SK-N-SH (cell line): ENCODE data around the gene KRT4. TPM values are rescaled to one million over a fixed set of nuclear protein-coding genes. Genes with fewer than 3 reads are reported as not detected.

Source experiments
- CTCF ChIA-PET: fragments of 300-600, 350-600 bp; formaldehyde crosslinking; extraction: SDS; loops from one replicate; lab custom pipeline; 2021; lab: Yijun Ruan, JAX
- POLR2A ChIA-PET: fragments of 350-600 bp; sonication (Branson Sonifier 250); formaldehyde crosslinking; extraction: SDS; loops from one replicate; lab custom pipeline; 2020; ENCODE audit warnings: antibody characterized with exemption, inconsistent platforms; lab: Yijun Ruan, JAX
- DNase-seq: peaks from one replicate; pipeline ENCODE4 v3.0.0; 2012
- H2AFZ ChIP-seq: fragments of 200-600 bp; sonication (generic); 2 replicates; pipeline ENCODE4 v1.8.1; 2016; ENCODE audit warnings: antibody characterized with exemption, mild to moderate bottlenecking, low read depth
- H3F3A ChIP-seq: fragments of 200-600 bp; sonication (generic); replicated peaks from 2 replicates; pipeline ENCODE3; 2016; ENCODE audit warnings: antibody characterized with exemption, mild to moderate bottlenecking; ENCODE audit not compliant: insufficient read depth
- H3K27ac ChIP-seq, 2 experiments: fragments of 200-500 bp in 1 of 2; fragments of 200-600 bp in 1 of 2; sonication (Bioruptor generic) in 1 of 2; sonication (generic), shearing (Covaris generic) in 1 of 2; 2 replicates each; pipeline versions ENCODE4 v1.5.1 to v1.6.1; 2014 to 2016; ENCODE audit warnings: low read depth in 2 of 2, inconsistent platforms in 1 of 2, low read length in 1 of 2, mild to moderate bottlenecking in 1 of 2, mixed read lengths in 1 of 2
- H3K27me3 ChIP-seq: fragments of 200-600 bp; sonication (generic), shearing (Covaris generic); 2 replicates; pipeline ENCODE4 v1.6.1; 2016; ENCODE audit warnings: mixed run types; ENCODE audit not compliant: insufficient read depth
- H3K36me3 ChIP-seq, 2 experiments: fragments of 200-500 bp in 1 of 2; fragments of 200-600 bp in 1 of 2; sonication (Bioruptor generic) in 1 of 2; sonication (generic) in 1 of 2; replicated peaks in 1 of 2; 2 replicates each; pipeline versions ENCODE3 to v1.5.1; 2014 to 2016; ENCODE audit warnings: low read length in 1 of 2, mild to moderate bottlenecking in 1 of 2; ENCODE audit not compliant: insufficient read depth in 2 of 2, control insufficient read depth in 1 of 2
- H3K4me1 ChIP-seq, 2 experiments: fragments of 200-500 bp in 1 of 2; fragments of 200-600 bp in 1 of 2; sonication (Bioruptor generic) in 1 of 2; sonication (generic), shearing (Covaris generic) in 1 of 2; 2 replicates each; pipeline versions ENCODE4 v1.5.1 to v1.6.1; 2014 to 2016; ENCODE audit warnings: low read depth in 1 of 2, low read length in 1 of 2, mixed run types in 1 of 2; ENCODE audit not compliant: insufficient read depth in 2 of 2, control insufficient read depth in 1 of 2
- H3K4me2 ChIP-seq: fragments of 200-600 bp; sonication (generic), shearing (Covaris generic); 2 replicates; pipeline ENCODE4 v1.6.1; 2017; ENCODE audit warnings: mixed run types
- H3K4me3 ChIP-seq, 2 experiments: fragments of 200-500 bp in 1 of 2; fragments of 200-600 bp in 1 of 2; sonication (Bioruptor generic) in 1 of 2; sonication (generic), shearing (Covaris generic) in 1 of 2; 2 replicates each; pipeline versions ENCODE4 v1.5.1 to v1.8.1; 2014 to 2016; ENCODE audit warnings: low read depth in 2 of 2, inconsistent platforms in 1 of 2, low read length in 1 of 2, mild to moderate bottlenecking in 1 of 2, mixed read lengths in 1 of 2, moderate library complexity in 1 of 2
- H3K79me2 ChIP-seq: fragments of 200-600 bp; sonication (generic); 2 replicates; pipeline ENCODE4 v1.8.1; 2017; ENCODE audit warnings: mild to moderate bottlenecking; ENCODE audit not compliant: insufficient read depth
- H3K9ac ChIP-seq: fragments of 200-600 bp; sonication (generic); 2 replicates; pipeline ENCODE4 v1.6.1; 2017; ENCODE audit warnings: mixed run types
- H3K9me2 ChIP-seq: fragments of 200-600 bp; sonication (generic); 2 replicates; pipeline ENCODE4 v1.6.1; 2017; ENCODE audit warnings: mixed run types
- H3K9me3 ChIP-seq: fragments of 200-600 bp; sonication (generic); 2 replicates; pipeline ENCODE4 v1.6.1; 2017; ENCODE audit warnings: mixed run types, mild to moderate bottlenecking, moderate library complexity
- H4K20me1 ChIP-seq: fragments of 200-600 bp; sonication (generic); 2 replicates; pipeline ENCODE4 v1.6.1; 2017; ENCODE audit warnings: mild to moderate bottlenecking, mixed run types; ENCODE audit not compliant: insufficient read depth
- CHD2 ChIP-seq: fragments of 150-350 bp; IDR thresholded peaks from 2 replicates; pipeline ENCODE4 v1.6.1; 2018; ENCODE audit warnings: low read length; ENCODE audit not compliant: partially characterized antibody
- EZH2phosphoT487 ChIP-seq: fragments of 200-600 bp; sonication (generic); IDR thresholded peaks from 2 replicates; pipeline ENCODE4 v1.6.1; 2017; ENCODE audit warnings: low read depth, mixed run types, mild to moderate bottlenecking, antibody characterized with exemption, moderate library complexity, borderline replicate concordance
- FOSL2 ChIP-seq: IDR thresholded peaks from 2 replicates; pipeline ENCODE4 v1.4.0; 2012; ENCODE audit warnings: low read depth, mild to moderate bottlenecking, moderate library complexity, borderline replicate concordance
- FOXM1 ChIP-seq: IDR thresholded peaks from 2 replicates; pipeline ENCODE4 v1.4.0; 2012; ENCODE audit warnings: low read depth, mild to moderate bottlenecking
- GATA2 ChIP-seq: sonication (generic); formaldehyde crosslinking; IDR thresholded peaks from 2 replicates; pipeline ENCODE4 v1.5.0; 2020; ENCODE audit warnings: mild to moderate bottlenecking, missing genetic modification reagents
- MEF2A ChIP-seq: IDR thresholded peaks from 2 replicates; pipeline ENCODE4 v1.4.0; 2012; ENCODE audit warnings: low read depth, borderline replicate concordance
- MXI1 ChIP-seq: IDR thresholded peaks from 2 replicates; pipeline ENCODE4 v1.6.1; 2012; ENCODE audit warnings: mild to moderate bottlenecking, low read depth, low read length, improper control_type of control experiment
- NFIC ChIP-seq: IDR thresholded peaks from 2 replicates; pipeline ENCODE4 v1.4.0; 2012; ENCODE audit warnings: borderline replicate concordance
- NRF1 ChIP-seq: IDR thresholded peaks from 2 replicates; pipeline ENCODE4 v1.6.1; 2012; ENCODE audit warnings: low read depth, mild to moderate bottlenecking, low read length
- RAD21 ChIP-seq: IDR thresholded peaks from 2 replicates; pipeline ENCODE4 v1.6.1; 2012; ENCODE audit warnings: mild to moderate bottlenecking, low read length
- RFX5 ChIP-seq: IDR thresholded peaks from 2 replicates; pipeline ENCODE4 v1.6.1; 2012; ENCODE audit warnings: mild to moderate bottlenecking, improper control_type of control experiment, low read length
- RXRA ChIP-seq: IDR thresholded peaks from 2 replicates; pipeline ENCODE4 v1.4.0; 2012; ENCODE audit warnings: low read depth, mild to moderate bottlenecking, borderline replicate concordance
- TAF1 ChIP-seq: IDR thresholded peaks from 2 replicates; pipeline ENCODE4 v1.6.1; 2012; ENCODE audit warnings: low read depth, mild to moderate bottlenecking, low read length, moderate library complexity, borderline replicate concordance
- TCF12 ChIP-seq: IDR thresholded peaks from 2 replicates; pipeline ENCODE4 v1.4.0; 2012
- TEAD4 ChIP-seq: IDR thresholded peaks from 2 replicates; pipeline ENCODE4 v1.4.0; 2012; ENCODE audit warnings: mild to moderate bottlenecking, borderline replicate concordance; ENCODE audit not compliant: insufficient read depth
- YY1 ChIP-seq: IDR thresholded peaks from 2 replicates; pipeline ENCODE4 v1.4.0; 2012; ENCODE audit warnings: low read depth, mild to moderate bottlenecking
- WGBS: methylation state at CpG from one replicate; pipeline ENCODE4 v1.1.6; 2017; ENCODE audit warnings: low lambda C conversion rate; 5-methylcytosine and 5-hydroxymethylcytosine counted together
- polyA plus RNA-seq, 3 experiments: library from polyadenylated mRNA; depleted of rRNA; stranded (reverse); fragments of >200 nt; gene quantifications; 2 replicates each; pipeline ENCODE4 v1.2.3, GENCODE V29; 2012
- TF ChIP-seq, protein P1 (sequence below): IDR thresholded peaks from 2 replicates; pipeline ENCODE4 v1.6.1; 2012; ENCODE audit warnings: mild to moderate bottlenecking, low read depth, low read length, moderate library complexity
- TF ChIP-seq, protein P2 (sequence below): IDR thresholded peaks from 2 replicates; pipeline ENCODE4 v1.4.0; 2012; ENCODE audit warnings: low read depth, borderline replicate concordance

The KRT4 gene
- polyA plus RNA-seq, 1 of the 3 experiments (the other 2 are of a cell fraction), result not detected

DNA sequence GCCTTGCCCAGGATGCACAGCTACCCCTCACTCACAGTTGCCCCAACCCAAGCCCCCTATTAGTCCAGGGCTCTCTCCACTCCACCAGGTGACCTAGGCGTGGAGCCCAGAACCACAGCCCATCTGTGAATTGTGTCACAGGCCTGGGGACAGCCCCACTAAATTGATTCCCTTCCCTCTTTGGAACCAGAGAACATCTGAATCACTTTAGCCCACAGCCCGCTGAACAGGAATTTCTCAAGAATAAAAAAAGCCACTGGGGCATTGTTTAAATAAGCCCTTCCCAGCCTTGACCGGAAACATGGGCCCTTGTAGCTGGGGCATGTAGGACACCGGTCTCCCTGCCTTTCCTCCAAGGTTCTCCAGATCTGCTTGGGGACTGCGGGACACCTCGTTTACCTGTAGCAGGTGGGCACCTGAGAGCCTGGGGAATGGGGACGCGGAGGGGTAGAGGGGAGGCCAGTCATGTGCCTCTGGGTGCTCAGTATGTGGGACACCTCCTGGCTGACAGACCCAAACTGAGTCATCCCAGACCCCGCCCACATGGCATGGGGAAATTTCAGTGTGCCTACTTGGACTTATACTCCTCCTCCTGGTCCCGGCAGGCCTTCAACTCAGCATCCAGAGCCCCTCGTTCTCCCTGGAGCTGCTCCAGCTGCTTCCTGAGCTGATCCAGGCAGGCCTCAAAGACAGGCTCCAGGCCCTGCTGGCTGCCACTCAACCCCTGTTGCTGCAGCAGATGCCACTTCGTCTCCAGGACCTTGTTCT is 33.6 kb upstream of the KRT4 start:
- Histone ChIP-seq H3F3A (no peaks in the 10 kb centered on the region), H3K27me3 (peaks cover 52% of the 10 kb centered on the region), H3K4me2 (no peak overlapping the region), H3K9me3 (no peaks in the 10 kb centered on the region), H3K4me1 (no peaks in the 10 kb centered on the region), H3K9me2 (no peaks in the 10 kb centered on the region), H3K27ac (no peak overlapping the region), H3K4me3 (no peak overlapping the region), H3K79me2 (no peaks in the 10 kb centered on the region), H3K36me3 (no peaks in the 10 kb centered on the region), H4K20me1 (no peaks in the 10 kb centered on the region), H2AFZ (no peak overlapping the region), H3K9ac (no peak overlapping the region)
- 46% methylated on average over 7 of the region's 12 CpGs for WGBS
- ChIA-PET POLR2A (no interaction called here), CTCF (interaction anchor here (1.4 kb wide), 1 partner anchor 20 kb away, joined by 3 read pairs; no protein-coding TSS in a partner anchor)
- TF ChIP-seq, protein P1, sequence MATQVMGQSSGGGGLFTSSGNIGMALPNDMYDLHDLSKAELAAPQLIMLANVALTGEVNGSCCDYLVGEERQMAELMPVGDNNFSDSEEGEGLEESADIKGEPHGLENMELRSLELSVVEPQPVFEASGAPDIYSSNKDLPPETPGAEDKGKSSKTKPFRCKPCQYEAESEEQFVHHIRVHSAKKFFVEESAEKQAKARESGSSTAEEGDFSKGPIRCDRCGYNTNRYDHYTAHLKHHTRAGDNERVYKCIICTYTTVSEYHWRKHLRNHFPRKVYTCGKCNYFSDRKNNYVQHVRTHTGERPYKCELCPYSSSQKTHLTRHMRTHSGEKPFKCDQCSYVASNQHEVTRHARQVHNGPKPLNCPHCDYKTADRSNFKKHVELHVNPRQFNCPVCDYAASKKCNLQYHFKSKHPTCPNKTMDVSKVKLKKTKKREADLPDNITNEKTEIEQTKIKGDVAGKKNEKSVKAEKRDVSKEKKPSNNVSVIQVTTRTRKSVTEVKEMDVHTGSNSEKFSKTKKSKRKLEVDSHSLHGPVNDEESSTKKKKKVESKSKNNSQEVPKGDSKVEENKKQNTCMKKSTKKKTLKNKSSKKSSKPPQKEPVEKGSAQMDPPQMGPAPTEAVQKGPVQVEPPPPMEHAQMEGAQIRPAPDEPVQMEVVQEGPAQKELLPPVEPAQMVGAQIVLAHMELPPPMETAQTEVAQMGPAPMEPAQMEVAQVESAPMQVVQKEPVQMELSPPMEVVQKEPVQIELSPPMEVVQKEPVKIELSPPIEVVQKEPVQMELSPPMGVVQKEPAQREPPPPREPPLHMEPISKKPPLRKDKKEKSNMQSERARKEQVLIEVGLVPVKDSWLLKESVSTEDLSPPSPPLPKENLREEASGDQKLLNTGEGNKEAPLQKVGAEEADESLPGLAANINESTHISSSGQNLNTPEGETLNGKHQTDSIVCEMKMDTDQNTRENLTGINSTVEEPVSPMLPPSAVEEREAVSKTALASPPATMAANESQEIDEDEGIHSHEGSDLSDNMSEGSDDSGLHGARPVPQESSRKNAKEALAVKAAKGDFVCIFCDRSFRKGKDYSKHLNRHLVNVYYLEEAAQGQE, result no peak
- TF ChIP-seq NRF1, result no peak
- no peak for TF ChIP-seq RXRA
- TF ChIP-seq EZH2phosphoT487, result no peak
- TF ChIP-seq CHD2, result no peak
- TF ChIP-seq, protein P2, sequence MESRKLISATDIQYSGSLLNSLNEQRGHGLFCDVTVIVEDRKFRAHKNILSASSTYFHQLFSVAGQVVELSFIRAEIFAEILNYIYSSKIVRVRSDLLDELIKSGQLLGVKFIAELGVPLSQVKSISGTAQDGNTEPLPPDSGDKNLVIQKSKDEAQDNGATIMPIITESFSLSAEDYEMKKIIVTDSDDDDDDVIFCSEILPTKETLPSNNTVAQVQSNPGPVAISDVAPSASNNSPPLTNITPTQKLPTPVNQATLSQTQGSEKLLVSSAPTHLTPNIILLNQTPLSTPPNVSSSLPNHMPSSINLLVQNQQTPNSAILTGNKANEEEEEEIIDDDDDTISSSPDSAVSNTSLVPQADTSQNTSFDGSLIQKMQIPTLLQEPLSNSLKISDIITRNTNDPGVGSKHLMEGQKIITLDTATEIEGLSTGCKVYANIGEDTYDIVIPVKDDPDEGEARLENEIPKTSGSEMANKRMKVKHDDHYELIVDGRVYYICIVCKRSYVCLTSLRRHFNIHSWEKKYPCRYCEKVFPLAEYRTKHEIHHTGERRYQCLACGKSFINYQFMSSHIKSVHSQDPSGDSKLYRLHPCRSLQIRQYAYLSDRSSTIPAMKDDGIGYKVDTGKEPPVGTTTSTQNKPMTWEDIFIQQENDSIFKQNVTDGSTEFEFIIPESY, result no peak
- TF ChIP-seq FOSL2, result no peak
- no peak for TF ChIP-seq RAD21
- TF ChIP-seq MXI1, result no peak
- TF ChIP-seq TCF12, result no peak
- TF ChIP-seq TAF1, result no peak
- no peak for TF ChIP-seq RFX5
- TF ChIP-seq MEF2A, result no peak
- no peak for TF ChIP-seq YY1
- TF ChIP-seq GATA2, result no peak
- TF ChIP-seq NFIC, result no peak
- no peak for TF ChIP-seq TEAD4
- TF ChIP-seq FOXM1, result no peak
- no peak for DNase-seq
